HL-60 (cell line): ENCODE data around the gene ATAD1.

ENCODE experiments used
- POLR2AphosphoS5 ChIP-seq: IDR thresholded peaks from 2 replicates; pipeline ENCODE4 v1.6.1; 2012; ENCODE audit warnings: low read depth
- TF ChIP-seq, protein P1 (sequence below): IDR thresholded peaks from one replicate; pipeline ENCODE4 v1.5.1; 2011; ENCODE audit warnings: low read length, control low read depth, inconsistent platforms; ENCODE audit not compliant: insufficient read depth

DNA sequence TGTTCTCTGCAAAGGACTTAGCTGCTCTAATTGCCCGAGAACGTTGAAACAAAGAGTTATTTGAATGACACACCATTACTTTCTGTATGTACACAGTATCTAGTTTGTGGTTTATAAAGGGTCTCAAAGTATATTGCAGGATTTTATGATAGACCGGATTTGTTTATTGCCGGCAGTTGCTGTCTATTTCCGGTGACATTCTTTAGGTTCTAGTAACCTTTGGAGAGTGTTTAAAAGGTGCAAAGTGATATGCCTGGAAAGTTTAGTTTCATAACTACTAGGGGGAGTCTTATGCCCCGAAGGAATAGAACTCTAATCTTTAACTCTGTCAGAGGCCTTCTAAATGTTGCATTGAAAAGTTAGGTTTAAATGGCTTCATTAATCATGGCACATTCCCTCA lies 94.5 kb downstream of the ATAD1 start:
- TF ChIP-seq, protein P1, sequence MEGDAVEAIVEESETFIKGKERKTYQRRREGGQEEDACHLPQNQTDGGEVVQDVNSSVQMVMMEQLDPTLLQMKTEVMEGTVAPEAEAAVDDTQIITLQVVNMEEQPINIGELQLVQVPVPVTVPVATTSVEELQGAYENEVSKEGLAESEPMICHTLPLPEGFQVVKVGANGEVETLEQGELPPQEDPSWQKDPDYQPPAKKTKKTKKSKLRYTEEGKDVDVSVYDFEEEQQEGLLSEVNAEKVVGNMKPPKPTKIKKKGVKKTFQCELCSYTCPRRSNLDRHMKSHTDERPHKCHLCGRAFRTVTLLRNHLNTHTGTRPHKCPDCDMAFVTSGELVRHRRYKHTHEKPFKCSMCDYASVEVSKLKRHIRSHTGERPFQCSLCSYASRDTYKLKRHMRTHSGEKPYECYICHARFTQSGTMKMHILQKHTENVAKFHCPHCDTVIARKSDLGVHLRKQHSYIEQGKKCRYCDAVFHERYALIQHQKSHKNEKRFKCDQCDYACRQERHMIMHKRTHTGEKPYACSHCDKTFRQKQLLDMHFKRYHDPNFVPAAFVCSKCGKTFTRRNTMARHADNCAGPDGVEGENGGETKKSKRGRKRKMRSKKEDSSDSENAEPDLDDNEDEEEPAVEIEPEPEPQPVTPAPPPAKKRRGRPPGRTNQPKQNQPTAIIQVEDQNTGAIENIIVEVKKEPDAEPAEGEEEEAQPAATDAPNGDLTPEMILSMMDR: no peak
- TF ChIP-seq POLR2AphosphoS5: no peak
